ENCODE data around the gene ATG9B. TPM values are rescaled to one million over a fixed set of nuclear protein-coding genes. Genes with fewer than 3 reads are reported as not detected.

The ATG9B gene
- polyA plus RNA-seq, 1 of the 3 experiments (the other 2 are of a cell fraction), result 0.67 TPM

DNA sequence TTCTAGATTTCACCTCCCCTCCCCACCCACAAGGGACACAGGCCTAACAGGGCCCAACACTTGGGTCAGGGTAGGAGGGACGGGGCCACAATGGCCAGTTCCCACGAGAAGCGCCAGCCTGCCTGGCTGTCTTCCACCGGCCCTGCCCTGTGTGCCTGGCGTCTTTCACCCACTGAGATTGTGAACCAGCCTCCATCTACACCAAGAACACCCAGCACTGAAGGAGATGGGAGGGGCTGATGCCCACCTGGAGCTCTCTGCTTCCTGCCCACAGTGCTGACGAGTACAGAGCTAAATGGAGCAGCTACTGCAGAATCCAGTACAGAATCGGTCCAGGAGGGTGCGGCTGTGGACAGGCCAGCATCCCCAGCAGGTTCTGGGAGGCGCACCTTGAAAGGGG, 21.7 kb upstream of the ATG9B start:
- H4K20me1 ChIP-seq (ENCODE audit: insufficient read depth), result no peaks in the 10 kb centered on the region
- no peak overlapping the region for H2AFZ ChIP-seq (ENCODE audit: low read depth)
- CTCF ChIA-PET, result interaction anchor here (0.7 to 3.7 kb wide), 8 partner anchors 11 to 80 kb away, joined by 3 to 21 read pairs (median 4); partner anchors contain the start of genes CDK5 and SLC4A2
- peak overlapping the region in 1 of 2 experiments; percentile 78; a peak in 1 of 4 replicates for H3K27ac ChIP-seq (ENCODE audit: low read depth in 2 of 2, low read length in 1 of 2)
- peaks cover 13 to 39% of the 10 kb centered on the region in 2 experiments for H3K4me1 ChIP-seq (ENCODE audit: control insufficient read depth in 1 of 2, insufficient read depth in 2 of 2, low read depth in 1 of 2, low read length in 1 of 2)
- H3F3A ChIP-seq (replicated peaks; ENCODE audit: insufficient read depth), result peaks cover 14% of the 10 kb centered on the region
- no peaks in the 10 kb centered on the region for H3K9me3 ChIP-seq
- no peak for DNase-seq
- no peaks in the 10 kb centered on the region for H3K27me3 ChIP-seq (ENCODE audit: insufficient read depth)
- TF ChIP-seq GATA2 (CRISPR knock-in tag; IDR thresholded peaks at IDR 0.05) (no peak), EZH2phosphoT487 (IDR thresholded peaks at IDR 0.05; ENCODE audit: borderline replicate concordance, low read depth) (no peak), REST (IDR thresholded peaks at IDR 0.05; ENCODE audit: low read depth, low read length) (no peak), TEAD4 (IDR thresholded peaks at IDR 0.05; ENCODE audit: borderline replicate concordance, insufficient read depth) (no peak), CTCF (IDR thresholded peaks at IDR 0.05) (no peak), POLR2AphosphoS5 (IDR thresholded peaks at IDR 0.05; ENCODE audit: low read depth, low read length) (peak; percentile 26; the same call in 1 of the 2 replicates), CHD2 (IDR thresholded peaks at IDR 0.05; ENCODE audit: low read length, partially characterized antibody) (no peak)
- TF ChIP-seq, protein P1, sequence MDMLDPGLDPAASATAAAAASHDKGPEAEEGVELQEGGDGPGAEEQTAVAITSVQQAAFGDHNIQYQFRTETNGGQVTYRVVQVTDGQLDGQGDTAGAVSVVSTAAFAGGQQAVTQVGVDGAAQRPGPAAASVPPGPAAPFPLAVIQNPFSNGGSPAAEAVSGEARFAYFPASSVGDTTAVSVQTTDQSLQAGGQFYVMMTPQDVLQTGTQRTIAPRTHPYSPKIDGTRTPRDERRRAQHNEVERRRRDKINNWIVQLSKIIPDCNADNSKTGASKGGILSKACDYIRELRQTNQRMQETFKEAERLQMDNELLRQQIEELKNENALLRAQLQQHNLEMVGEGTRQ (IDR thresholded peaks at IDR 0.05; ENCODE audit: borderline replicate concordance, low read depth, low read length), result no peak
- no peak overlapping the region for H3K4me3 ChIP-seq (ENCODE audit: low read depth in 2 of 2, low read length in 1 of 2)
- peaks cover 4 to 20% of the 10 kb centered on the region in 2 experiments for H3K36me3 ChIP-seq (replicated peaks in 1 of 2; ENCODE audit: control insufficient read depth in 1 of 2, insufficient read depth in 2 of 2, low read length in 1 of 2)
- no peaks in the 10 kb centered on the region for H3K79me2 ChIP-seq (ENCODE audit: insufficient read depth)
- no peaks in the 10 kb centered on the region for H3K9me2 ChIP-seq
- POLR2A ChIA-PET, result no interaction called here
- H3K4me2 ChIP-seq, result no peak overlapping the region
- no peak overlapping the region for H3K9ac ChIP-seq
- 92% methylated on average over 9 of the region's 9 CpGs for WGBS (ENCODE audit: low lambda C conversion rate)

DNA sequence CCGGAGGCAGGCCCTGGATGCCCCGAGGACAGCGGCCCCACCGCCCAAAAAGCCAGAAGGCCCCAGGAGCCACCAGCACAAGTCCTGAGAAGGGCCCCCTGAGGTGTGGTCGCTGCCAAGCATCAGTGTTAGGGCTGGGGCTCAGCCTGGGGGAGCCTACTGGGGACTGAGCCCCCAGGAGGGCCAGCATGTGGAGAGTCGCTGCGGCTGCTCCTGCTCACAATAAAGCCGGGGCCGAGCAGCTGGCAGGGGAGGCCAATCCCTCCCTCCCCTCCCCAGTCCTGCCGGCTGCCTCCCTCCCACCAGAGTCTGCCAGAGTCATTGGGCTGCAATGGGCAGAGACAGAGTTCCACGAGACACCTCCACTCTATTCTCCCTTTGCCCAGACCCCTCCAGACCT, 21.0 kb upstream of the ATG9B start:
- H3K4me3 ChIP-seq (ENCODE audit: low read depth in 2 of 2, low read length in 1 of 2), result no peak overlapping the region
- WGBS (ENCODE audit: low lambda C conversion rate), result 84% methylated on average over 7 of the region's 11 CpGs
- no peak for DNase-seq
- H3K79me2 ChIP-seq (ENCODE audit: insufficient read depth), result no peaks in the 10 kb centered on the region
- H3K36me3 ChIP-seq (replicated peaks in 1 of 2; ENCODE audit: control insufficient read depth in 1 of 2, insufficient read depth in 2 of 2, low read length in 1 of 2), result peaks cover 4 to 20% of the 10 kb centered on the region in 2 experiments
- POLR2A ChIA-PET, result interaction anchor here (0.7 to 0.9 kb wide), 2 partner anchors 11 to 21 kb away, joined by 3 read pairs; no protein-coding TSS in a partner anchor
- CTCF ChIA-PET, result interaction anchor here (1.4 to 3.7 kb wide), 3 partner anchors 16 to 67 kb away, joined by 3 to 21 read pairs (median 3); partner anchors contain the start of gene ABCB8
- H3K4me1 ChIP-seq (ENCODE audit: control insufficient read depth in 1 of 2, insufficient read depth in 2 of 2, low read depth in 1 of 2, low read length in 1 of 2), result peaks cover 16 to 43% of the 10 kb centered on the region in 2 experiments
- H3K9me2 ChIP-seq, result no peaks in the 10 kb centered on the region
- H2AFZ ChIP-seq (ENCODE audit: low read depth), result no peak overlapping the region
- peak overlapping the region in 1 of 2 experiments; percentile 78; a peak in 1 of 4 replicates for H3K27ac ChIP-seq (ENCODE audit: low read depth in 2 of 2, low read length in 1 of 2)
- H3K9ac ChIP-seq, result no peak overlapping the region
- H4K20me1 ChIP-seq (ENCODE audit: insufficient read depth), result no peaks in the 10 kb centered on the region
- H3F3A ChIP-seq (replicated peaks; ENCODE audit: insufficient read depth), result peaks cover 14% of the 10 kb centered on the region
- no peak overlapping the region for H3K4me2 ChIP-seq
- H3K9me3 ChIP-seq, result no peaks in the 10 kb centered on the region
- H3K27me3 ChIP-seq (ENCODE audit: insufficient read depth), result no peaks in the 10 kb centered on the region
- TF ChIP-seq EP300 (IDR thresholded peaks at IDR 0.05; ENCODE audit: borderline replicate concordance in 1 of 2, low read depth in 1 of 2, low read length in 1 of 2) (no peak), GABPA (IDR thresholded peaks at IDR 0.05; ENCODE audit: low read depth) (no peak), FOXM1 (IDR thresholded peaks at IDR 0.05; ENCODE audit: low read depth) (no peak), ELF1 (IDR thresholded peaks at IDR 0.05) (no peak), CTCF (IDR thresholded peaks at IDR 0.05) (no peak), GATA2 (CRISPR knock-in tag; IDR thresholded peaks at IDR 0.05) (no peak), ZBTB33 (IDR thresholded peaks at IDR 0.05; ENCODE audit: borderline replicate concordance, low read depth) (no peak), SIN3A (IDR thresholded peaks at IDR 0.05; ENCODE audit: borderline replicate concordance, low read depth, low read length) (no peak), NRF1 (IDR thresholded peaks at IDR 0.05; ENCODE audit: low read depth, low read length) (no peak), JUND (IDR thresholded peaks at IDR 0.05) (no peak)
